HG02885 (cell line): ENCODE data around the gene ADGRL3.

ENCODE experiments used
- ATAC-seq: cut with Tn5 transposase; IDR thresholded peaks from one replicate; pipeline ENCODE4 v1.9.1; 2021; ENCODE audit warnings: mild to moderate bottlenecking; ENCODE audit not compliant: unreplicated experiment, poor library complexity

Gene ADGRL3

GRCh38 chr4:61527888-61528287 lies 327.8 kb downstream of the ADGRL3 start:
- no peak for ATAC-seq

- no peak for ATAC-seq
Observed at GRCh38 chr4:61528595-61528994, 328.5 kb downstream of the ADGRL3 start.

- no peak for ATAC-seq
Observed at GRCh38 chr4:61531188-61531587, 331.1 kb downstream of the ADGRL3 start.

- no peak for ATAC-seq
Observed at GRCh38 chr4:61532336-61533000, 332.3 kb downstream of the ADGRL3 start.

GRCh38 chr4:61533140-61533539 lies 333.0 kb downstream of the ADGRL3 start:
- ATAC-seq, result no peak

GRCh38 chr4:61540944-61541343 lies 340.8 kb downstream of the ADGRL3 start:
- no peak for ATAC-seq

GRCh38 chr4:61541459-61541858 lies 341.3 kb downstream of the ADGRL3 start:
- no peak for ATAC-seq

GRCh38 chr4:61543976-61544375 lies 343.9 kb downstream of the ADGRL3 start:
- ATAC-seq, result no peak

GRCh38 chr4:61545902-61546480 lies 345.9 kb downstream of the ADGRL3 start:
- no peak for ATAC-seq

- ATAC-seq, result no peak
Observed at GRCh38 chr4:61549336-61549735, 349.2 kb downstream of the ADGRL3 start.

GRCh38 chr4:61553557-61554125 lies 353.5 kb downstream of the ADGRL3 start:
- no peak for ATAC-seq

GRCh38 chr4:61555789-61556188 lies 355.7 kb downstream of the ADGRL3 start:
- ATAC-seq, result no peak

- no peak for ATAC-seq
Observed at GRCh38 chr4:61556277-61556676, 356.2 kb downstream of the ADGRL3 start.

GRCh38 chr4:61559396-61559795 lies 359.3 kb downstream of the ADGRL3 start:
- ATAC-seq, result no peak

GRCh38 chr4:61561028-61561427 lies 360.9 kb downstream of the ADGRL3 start:
- no peak for ATAC-seq

GRCh38 chr4:61571761-61572559 lies 371.8 kb downstream of the ADGRL3 start:
- no peak for ATAC-seq

- ATAC-seq, result no peak
Observed at GRCh38 chr4:61575796-61576195, 375.7 kb downstream of the ADGRL3 start.

GRCh38 chr4:61579786-61580185 lies 379.7 kb downstream of the ADGRL3 start:
- no peak for ATAC-seq

- no peak for ATAC-seq
Observed at GRCh38 chr4:61580721-61581377, 380.7 kb downstream of the ADGRL3 start.

- ATAC-seq, result no peak
Observed at GRCh38 chr4:61583696-61584095, 383.6 kb downstream of the ADGRL3 start.
